PC-3 (cell line): ENCODE results near the gene TERC.

ENCODE experiments used
- EZH2 ChIP-seq: fragments of 300-600 bp; sonication (generic); IDR thresholded peaks from one replicate; pipeline ENCODE4 v1.6.1; 2017; ENCODE audit warnings: antibody characterized with exemption, mild to moderate bottlenecking, low read length; ENCODE audit not compliant: unreplicated experiment
- EZH2phosphoT487 ChIP-seq: fragments of 300-600 bp; sonication (generic); IDR thresholded peaks from 2 replicates; pipeline ENCODE4 v1.6.1; 2018; ENCODE audit warnings: mild to moderate bottlenecking, antibody characterized with exemption, low read length, borderline replicate concordance
- TF ChIP-seq, protein P1 (sequence below): fragments of 300-600 bp; sonication (generic); conservative IDR thresholded peaks from 2 replicates; pipeline ENCODE4 v1.5.1; 2017; ENCODE audit warnings: antibody characterized with exemption, low read depth, mild to moderate bottlenecking, low read length

DNA sequence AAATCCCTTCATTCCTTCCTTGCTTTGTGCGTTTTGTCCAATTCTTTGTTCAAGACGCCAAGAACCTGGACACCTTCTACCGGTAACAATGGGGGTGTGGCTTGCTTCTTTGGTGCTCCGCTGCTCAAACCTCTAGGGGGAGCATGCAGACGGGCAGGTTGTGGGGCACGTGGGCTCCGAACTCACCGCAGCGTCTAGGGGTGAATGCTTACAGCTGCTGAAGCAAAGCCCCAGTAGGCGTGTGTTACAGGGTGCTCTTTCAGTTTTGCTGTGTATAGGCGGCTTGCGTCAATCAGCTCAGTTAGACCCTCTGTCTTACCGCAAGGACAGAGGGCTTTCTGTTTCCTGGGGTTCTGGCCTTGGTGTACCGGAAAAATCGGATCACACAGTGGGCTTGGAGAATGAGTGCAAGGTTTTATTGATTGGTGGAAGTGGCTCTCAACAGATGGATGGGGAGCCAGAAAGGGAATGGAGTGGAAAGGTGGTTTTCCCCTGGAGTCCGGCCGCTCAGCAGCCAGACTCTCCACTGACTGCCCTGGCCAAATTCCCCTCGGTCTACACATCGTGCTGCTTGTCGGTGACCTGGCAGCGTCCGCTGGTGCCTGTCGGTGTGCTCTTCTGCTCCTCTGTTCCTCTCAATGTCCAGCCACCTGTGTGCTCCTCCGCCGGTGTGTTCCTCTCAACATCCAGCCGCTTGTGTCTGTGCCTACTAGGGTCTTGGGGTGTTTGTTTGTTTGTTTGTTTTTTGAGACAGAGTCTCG lies 49.1 kb upstream of the TERC start:
- TF ChIP-seq, protein P1, sequence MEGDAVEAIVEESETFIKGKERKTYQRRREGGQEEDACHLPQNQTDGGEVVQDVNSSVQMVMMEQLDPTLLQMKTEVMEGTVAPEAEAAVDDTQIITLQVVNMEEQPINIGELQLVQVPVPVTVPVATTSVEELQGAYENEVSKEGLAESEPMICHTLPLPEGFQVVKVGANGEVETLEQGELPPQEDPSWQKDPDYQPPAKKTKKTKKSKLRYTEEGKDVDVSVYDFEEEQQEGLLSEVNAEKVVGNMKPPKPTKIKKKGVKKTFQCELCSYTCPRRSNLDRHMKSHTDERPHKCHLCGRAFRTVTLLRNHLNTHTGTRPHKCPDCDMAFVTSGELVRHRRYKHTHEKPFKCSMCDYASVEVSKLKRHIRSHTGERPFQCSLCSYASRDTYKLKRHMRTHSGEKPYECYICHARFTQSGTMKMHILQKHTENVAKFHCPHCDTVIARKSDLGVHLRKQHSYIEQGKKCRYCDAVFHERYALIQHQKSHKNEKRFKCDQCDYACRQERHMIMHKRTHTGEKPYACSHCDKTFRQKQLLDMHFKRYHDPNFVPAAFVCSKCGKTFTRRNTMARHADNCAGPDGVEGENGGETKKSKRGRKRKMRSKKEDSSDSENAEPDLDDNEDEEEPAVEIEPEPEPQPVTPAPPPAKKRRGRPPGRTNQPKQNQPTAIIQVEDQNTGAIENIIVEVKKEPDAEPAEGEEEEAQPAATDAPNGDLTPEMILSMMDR = no peak
- TF ChIP-seq EZH2 (no peak), EZH2phosphoT487 (no peak)
